Upper lobe of right lung (tissue), 1 donor: ENCODE results near the gene CAMTA1. TPM values are rescaled to one million over a fixed set of nuclear protein-coding genes. Genes with fewer than 3 reads are reported as not detected.

ENCODE experiments used
- ATAC-seq: fragments of 200-7000 bp; cut with Tn5 transposase; one replicate; pipeline ENCODE4 v1.9.1; 2020; ENCODE audit warnings: mild to moderate bottlenecking, moderate library complexity
- DNase-seq: peaks from one replicate; pipeline ENCODE4 v3.0.0-alpha.2; 2020
- H3K27ac ChIP-seq: fragments of 200-600 bp; one replicate; pipeline ENCODE4 v1.8.0; 2022
- H3K27me3 ChIP-seq: fragments of 200-600 bp; one replicate; pipeline ENCODE4 v1.8.0; 2022; ENCODE audit warnings: mild to moderate bottlenecking
- H3K36me3 ChIP-seq: fragments of 200-600 bp; one replicate; pipeline ENCODE4 v1.8.0; 2022
- H3K4me1 ChIP-seq: fragments of 200-600 bp; one replicate; pipeline ENCODE4 v1.8.0; 2022
- H3K4me3 ChIP-seq: fragments of 200-600 bp; one replicate; pipeline ENCODE4 v1.8.0; 2022; ENCODE audit warnings: mild to moderate bottlenecking
- H3K9me3 ChIP-seq: fragments of 200-600 bp; one replicate; pipeline ENCODE4 v1.8.0; 2022
- intact Hi-C: fragments of 100-400 bp; cut with DNase I; formaldehyde crosslinking; loops from one replicate; pipeline ENCODE4 v1.11.0; 2022
- total RNA-seq: library from RNA; stranded (reverse); fragmentation: NEBNext Ultra II Directional; extraction: Animal tissue kit (Norgen Biotek cat#: 25700); gene quantifications from one replicate; pipeline ENCODE4 v1.2.1, GENCODE V29; 2021
- TF ChIP-seq, protein P1 (sequence below): fragments of 200-600 bp; IDR thresholded peaks from one replicate; pipeline ENCODE4 v1.8.0; 2022; ENCODE audit warnings: antibody characterized with exemption
- donor health status: DM: no; HTN: yes; CAD: no; lungs with severe emphysema.

Gene CAMTA1
- total RNA-seq, 1 donor from 2014 or later: 63.4 TPM

DNA sequence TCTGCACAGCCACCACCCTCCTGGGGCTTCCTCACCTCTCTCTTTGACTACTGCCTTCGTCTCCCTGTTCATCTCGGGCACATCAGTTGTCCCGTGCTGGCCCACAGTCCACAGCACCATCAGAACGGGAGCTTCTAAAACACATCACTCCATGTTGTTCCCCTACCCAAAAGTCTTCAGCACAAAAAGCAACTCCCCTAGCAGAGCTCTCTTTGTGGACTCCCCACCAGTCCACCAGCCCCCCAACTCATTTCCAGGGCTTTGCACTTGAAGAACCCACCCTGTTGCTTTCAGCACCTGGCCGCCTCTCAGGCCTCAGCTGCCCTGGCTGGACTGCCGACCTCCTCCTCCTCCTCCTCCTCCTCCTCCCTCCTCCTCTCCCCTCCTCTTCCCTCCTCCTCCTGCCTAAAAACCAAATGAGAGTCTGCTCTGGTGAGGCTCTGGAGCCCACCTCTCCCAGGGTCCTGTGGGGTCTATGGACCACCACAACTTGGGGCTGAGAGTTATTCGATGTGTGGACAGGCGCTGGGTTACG is 734.7 kb downstream of the CAMTA1 start:
- H3K36me3 ChIP-seq: no peaks in the 10 kb centered on the region
- no peaks in the 10 kb centered on the region for H3K27me3 ChIP-seq
- intact Hi-C loops: no loop called here
- H3K27ac ChIP-seq: no peak overlapping the region
- DNase-seq (no peak), ATAC-seq (no peak)
- H3K4me1 ChIP-seq: no peaks in the 10 kb centered on the region
- H3K9me3 ChIP-seq: no peaks in the 10 kb centered on the region
- TF ChIP-seq, protein P1, sequence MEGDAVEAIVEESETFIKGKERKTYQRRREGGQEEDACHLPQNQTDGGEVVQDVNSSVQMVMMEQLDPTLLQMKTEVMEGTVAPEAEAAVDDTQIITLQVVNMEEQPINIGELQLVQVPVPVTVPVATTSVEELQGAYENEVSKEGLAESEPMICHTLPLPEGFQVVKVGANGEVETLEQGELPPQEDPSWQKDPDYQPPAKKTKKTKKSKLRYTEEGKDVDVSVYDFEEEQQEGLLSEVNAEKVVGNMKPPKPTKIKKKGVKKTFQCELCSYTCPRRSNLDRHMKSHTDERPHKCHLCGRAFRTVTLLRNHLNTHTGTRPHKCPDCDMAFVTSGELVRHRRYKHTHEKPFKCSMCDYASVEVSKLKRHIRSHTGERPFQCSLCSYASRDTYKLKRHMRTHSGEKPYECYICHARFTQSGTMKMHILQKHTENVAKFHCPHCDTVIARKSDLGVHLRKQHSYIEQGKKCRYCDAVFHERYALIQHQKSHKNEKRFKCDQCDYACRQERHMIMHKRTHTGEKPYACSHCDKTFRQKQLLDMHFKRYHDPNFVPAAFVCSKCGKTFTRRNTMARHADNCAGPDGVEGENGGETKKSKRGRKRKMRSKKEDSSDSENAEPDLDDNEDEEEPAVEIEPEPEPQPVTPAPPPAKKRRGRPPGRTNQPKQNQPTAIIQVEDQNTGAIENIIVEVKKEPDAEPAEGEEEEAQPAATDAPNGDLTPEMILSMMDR: no peak
- H3K4me3 ChIP-seq: no peak overlapping the region

DNA sequence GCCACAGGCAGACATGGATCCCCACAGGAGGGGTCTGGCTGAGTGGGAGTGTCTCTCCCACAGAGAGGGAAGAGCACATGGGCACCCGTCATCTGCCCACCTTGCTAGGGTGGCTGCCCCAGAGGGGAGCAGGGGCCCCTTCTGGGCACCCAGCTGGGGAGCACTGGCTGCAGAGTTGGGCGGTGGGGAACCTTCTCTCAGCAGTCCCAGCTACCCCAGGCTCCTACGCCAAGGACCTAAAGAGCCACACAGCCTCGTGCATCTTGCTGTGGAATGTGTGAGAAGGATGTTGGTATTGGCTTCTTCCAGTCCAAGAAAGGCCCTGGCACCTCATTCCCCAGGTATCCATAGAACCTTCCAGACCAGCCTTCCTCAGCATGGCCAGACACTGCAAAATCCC is 735.2 kb downstream of the CAMTA1 start:
- TF ChIP-seq, protein P1: no peak

DNA sequence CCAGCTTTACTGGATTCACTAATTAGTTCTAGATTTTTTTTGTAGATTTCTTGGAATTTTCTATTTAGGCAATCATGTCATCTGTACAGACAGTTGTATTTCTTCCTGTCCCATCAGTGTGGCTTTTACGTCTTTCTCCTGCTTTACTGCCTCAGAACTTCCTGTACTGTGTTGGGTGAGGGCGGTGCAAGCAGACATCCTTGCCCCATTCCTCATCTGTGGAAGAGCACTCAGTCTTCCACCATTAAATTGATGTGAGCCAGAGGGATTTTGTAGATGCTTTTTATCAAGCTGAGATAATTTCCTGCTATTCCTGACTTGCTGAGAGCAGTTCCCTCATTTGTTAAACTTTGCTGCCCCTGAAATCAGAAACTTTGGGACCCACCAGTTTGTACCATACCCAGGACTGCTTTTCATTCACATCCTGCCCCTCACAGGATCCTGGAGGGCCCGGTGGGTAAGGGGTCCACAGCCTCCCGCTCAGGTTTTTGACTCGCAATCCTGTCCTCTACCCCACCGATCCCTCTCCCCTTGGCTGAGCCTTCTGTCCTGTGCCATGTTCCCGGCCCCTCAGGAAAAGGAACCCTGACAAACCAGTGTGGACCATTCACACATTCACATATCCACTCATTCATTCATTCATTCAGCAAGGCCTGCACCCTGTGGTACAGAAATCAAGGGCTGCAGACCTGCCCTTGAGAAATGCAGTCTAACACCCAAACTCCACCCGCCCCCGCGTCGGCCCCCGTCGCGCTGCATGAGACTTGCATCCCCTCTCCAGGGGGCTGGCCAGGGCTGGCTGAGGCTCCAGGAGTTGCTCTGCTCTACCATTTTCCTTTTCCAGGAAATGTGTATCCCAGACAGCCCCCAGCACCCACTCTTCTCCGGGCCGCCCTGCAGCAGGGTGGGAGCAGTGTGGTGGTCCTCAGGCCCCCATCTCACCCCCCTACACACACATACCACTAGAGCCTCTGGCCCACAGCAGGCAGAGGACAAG is 739.4 kb downstream of the CAMTA1 start:
- Histone ChIP-seq H3K27me3 (no peaks in the 10 kb centered on the region), H3K27ac (no peak overlapping the region), H3K9me3 (no peaks in the 10 kb centered on the region), H3K4me1 (no peaks in the 10 kb centered on the region), H3K36me3 (no peaks in the 10 kb centered on the region), H3K4me3 (no peak overlapping the region)
- TF ChIP-seq, protein P1: no peak
- no peak for DNase-seq
- no peak for ATAC-seq
- intact Hi-C loops: no loop called here

More for the DNA sequence above, 735.2 kb downstream of the CAMTA1 start:
- Histone ChIP-seq H3K27ac (no peak overlapping the region), H3K9me3 (no peaks in the 10 kb centered on the region), H3K4me1 (no peaks in the 10 kb centered on the region), H3K27me3 (no peaks in the 10 kb centered on the region), H3K4me3 (no peak overlapping the region), H3K36me3 (no peaks in the 10 kb centered on the region)
- ATAC-seq (no peak), DNase-seq (no peak)
- intact Hi-C loops: no loop called here

DNA sequence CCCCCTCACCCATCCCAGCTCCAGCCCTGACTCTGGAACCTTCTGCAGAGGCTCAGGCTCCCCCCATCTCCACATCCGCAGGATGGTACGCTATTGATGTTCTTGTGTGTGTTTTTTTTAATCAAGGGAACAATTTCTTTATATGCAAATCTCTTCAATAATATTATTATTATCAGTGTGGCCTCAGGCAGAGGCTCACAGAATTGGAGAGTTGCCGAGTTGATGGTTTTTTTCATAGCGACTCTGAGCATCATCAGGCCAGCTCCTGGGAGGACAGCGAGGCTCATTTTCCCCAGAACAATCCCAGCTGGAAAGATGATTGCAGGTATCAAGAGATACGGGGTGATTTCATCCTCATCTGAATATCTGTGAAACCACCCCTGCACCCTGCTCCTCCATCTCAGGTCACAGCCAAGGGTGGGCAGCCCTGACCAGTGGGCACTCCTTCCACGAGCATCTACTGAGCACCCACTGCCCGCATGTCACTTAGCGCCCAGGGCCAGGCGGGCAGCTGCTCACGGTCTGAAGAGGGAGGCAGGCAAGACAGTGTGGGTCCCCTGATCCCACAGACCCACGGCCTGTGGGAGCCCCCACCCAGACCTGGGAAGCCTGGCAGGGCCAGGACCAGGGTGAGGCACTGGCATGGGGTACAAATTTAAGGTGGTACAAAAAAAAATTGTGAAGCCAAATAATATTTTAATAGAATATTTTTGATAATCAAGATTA is 740.2 kb downstream of the CAMTA1 start:
- H3K27ac ChIP-seq: no peak overlapping the region
- H3K4me1 ChIP-seq: no peaks in the 10 kb centered on the region
- H3K36me3 ChIP-seq: no peaks in the 10 kb centered on the region
- TF ChIP-seq, protein P1: no peak
- ATAC-seq: peak; percentile 28
- no peaks in the 10 kb centered on the region for H3K27me3 ChIP-seq
- no peak for DNase-seq
- intact Hi-C loops: no loop called here
- no peaks in the 10 kb centered on the region for H3K9me3 ChIP-seq
- H3K4me3 ChIP-seq: no peak overlapping the region

DNA sequence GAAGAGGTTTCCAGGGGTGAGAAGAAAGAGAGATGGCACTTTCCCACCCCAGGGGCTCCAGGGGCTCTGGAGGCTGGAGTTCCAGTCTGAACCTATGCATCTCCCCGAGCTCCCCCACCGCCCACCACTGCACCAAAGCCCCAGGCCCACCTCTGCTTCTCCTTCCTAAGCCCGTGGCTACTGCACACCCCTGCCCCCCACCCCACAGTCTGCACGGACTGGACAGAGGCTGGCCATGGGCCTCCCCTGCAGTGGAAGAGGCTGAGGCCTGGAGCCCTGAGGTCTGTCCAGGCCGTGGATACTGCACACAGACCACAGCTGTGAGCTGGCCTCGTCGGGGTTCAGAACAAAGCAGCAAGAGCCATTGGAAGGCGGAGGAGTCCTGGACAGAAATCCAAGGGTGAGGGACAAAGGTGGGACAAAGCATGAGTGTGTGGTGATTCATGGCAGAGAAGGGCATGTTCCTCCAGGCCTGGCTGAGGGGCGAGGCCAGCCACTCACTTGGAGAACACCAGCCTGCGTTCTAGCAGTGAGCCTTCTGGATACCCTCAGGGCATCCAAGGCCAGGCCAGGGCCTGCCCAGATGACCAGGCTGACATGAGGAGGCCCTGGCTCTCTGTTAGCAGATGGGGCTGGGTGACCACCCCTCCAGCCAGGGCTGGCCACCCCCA is 741.1 kb downstream of the CAMTA1 start:
- no peak overlapping the region for H3K4me3 ChIP-seq
- TF ChIP-seq, protein P1: no peak
- intact Hi-C loops: no loop called here
- ATAC-seq (peak; percentile 21), DNase-seq (no peak)
- no peaks in the 10 kb centered on the region for H3K9me3 ChIP-seq
- no peaks in the 10 kb centered on the region for H3K27me3 ChIP-seq
- no peaks in the 10 kb centered on the region for H3K36me3 ChIP-seq
- H3K4me1 ChIP-seq: no peaks in the 10 kb centered on the region
- no peak overlapping the region for H3K27ac ChIP-seq
